ENCODE data around the gene SEZ6L2.

Gene SEZ6L2

DNA sequence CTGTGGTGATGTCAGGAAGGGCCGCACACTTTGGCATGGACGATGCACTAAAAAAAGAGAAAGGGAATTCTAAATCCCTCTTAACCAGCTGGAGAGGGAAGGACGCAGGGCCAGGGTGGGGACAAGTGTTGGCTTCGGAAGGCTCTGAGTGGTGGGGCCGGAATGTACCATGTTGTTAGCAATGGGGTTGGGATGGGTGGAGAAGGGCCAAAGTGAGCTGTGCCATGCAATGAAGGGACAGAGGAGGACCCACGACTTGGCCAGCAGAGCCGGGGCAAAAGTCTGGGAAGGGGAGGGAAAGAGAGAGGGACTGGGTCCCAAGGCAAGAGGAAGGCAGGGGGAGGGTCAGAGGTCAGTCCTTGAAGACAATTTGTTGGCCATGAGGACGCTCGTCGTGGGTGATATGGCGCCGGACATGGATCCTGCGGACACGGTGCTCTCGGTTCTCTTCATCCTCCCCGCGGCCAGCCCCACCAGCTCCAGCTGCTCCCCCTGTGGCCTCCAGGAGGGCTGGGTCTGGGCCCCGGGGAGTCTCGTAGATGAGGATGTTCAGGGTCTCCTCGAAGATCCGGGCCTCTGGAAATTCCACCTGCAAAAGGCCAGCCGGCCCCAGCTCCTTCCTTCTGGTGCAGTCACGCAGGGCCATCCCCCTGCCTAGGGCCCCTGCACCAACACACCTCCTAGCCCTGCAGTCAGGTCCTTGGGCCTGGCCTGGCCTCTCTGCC, 7.3 kb upstream of the SEZ6L2 start:
- DNase-seq (ENCODE audit: low spot score) (no peak), ATAC-seq (ENCODE audit: low read depth) (no peak)
- Histone ChIP-seq H3K9me3 (ENCODE audit: severe bottlenecking) (no peaks in the 10 kb centered on the region), H3K27me3 (ENCODE audit: insufficient read depth, poor library complexity, severe bottlenecking) (no peaks in the 10 kb centered on the region), H3K4me3 (ENCODE audit: severe bottlenecking) (no peak overlapping the region), H3K4me1 (ENCODE audit: insufficient read depth, poor library complexity, severe bottlenecking) (no peaks in the 10 kb centered on the region), H3K36me3 (ENCODE audit: low read depth) (no peaks in the 10 kb centered on the region), H3K27ac (ENCODE audit: poor library complexity, severe bottlenecking) (no peak overlapping the region)
- TF ChIP-seq, protein P1, sequence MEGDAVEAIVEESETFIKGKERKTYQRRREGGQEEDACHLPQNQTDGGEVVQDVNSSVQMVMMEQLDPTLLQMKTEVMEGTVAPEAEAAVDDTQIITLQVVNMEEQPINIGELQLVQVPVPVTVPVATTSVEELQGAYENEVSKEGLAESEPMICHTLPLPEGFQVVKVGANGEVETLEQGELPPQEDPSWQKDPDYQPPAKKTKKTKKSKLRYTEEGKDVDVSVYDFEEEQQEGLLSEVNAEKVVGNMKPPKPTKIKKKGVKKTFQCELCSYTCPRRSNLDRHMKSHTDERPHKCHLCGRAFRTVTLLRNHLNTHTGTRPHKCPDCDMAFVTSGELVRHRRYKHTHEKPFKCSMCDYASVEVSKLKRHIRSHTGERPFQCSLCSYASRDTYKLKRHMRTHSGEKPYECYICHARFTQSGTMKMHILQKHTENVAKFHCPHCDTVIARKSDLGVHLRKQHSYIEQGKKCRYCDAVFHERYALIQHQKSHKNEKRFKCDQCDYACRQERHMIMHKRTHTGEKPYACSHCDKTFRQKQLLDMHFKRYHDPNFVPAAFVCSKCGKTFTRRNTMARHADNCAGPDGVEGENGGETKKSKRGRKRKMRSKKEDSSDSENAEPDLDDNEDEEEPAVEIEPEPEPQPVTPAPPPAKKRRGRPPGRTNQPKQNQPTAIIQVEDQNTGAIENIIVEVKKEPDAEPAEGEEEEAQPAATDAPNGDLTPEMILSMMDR (IDR thresholded peaks at IDR 0.05; ENCODE audit: poor library complexity, severe bottlenecking): no peak

DNA sequence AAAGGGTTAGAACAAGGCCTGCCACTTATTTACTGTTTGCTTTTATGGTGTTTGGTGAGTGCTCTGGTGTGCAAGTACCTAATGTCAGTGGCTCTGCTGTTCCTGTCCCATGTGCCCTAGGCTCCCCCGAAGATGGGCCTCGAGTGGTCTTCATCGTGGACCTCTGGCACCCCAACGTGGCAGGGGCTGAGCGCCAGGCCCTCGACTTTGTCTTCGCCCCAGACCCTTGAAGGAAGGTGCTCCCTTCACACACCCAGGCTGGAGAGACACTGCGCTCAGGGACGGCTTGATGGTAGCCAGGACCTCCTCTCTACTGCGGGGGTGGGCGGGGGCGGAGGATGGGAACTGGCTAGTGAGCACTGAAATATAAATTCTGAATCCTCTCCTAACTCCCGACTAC, 6.3 kb upstream of the SEZ6L2 start:
- DNase-seq (ENCODE audit: low spot score) (no peak), ATAC-seq (ENCODE audit: low read depth) (no peak)
- H3K9me3 ChIP-seq (ENCODE audit: severe bottlenecking): no peaks in the 10 kb centered on the region
- no peak overlapping the region for H3K27ac ChIP-seq (ENCODE audit: poor library complexity, severe bottlenecking)
- no peaks in the 10 kb centered on the region for H3K27me3 ChIP-seq (ENCODE audit: insufficient read depth, poor library complexity, severe bottlenecking)
- no peak overlapping the region for H3K4me3 ChIP-seq (ENCODE audit: severe bottlenecking)
- TF ChIP-seq, protein P1 (IDR thresholded peaks at IDR 0.05; ENCODE audit: poor library complexity, severe bottlenecking): no peak
- no peaks in the 10 kb centered on the region for H3K36me3 ChIP-seq (ENCODE audit: low read depth)
- H3K4me1 ChIP-seq (ENCODE audit: insufficient read depth, poor library complexity, severe bottlenecking): no peaks in the 10 kb centered on the region

DNA sequence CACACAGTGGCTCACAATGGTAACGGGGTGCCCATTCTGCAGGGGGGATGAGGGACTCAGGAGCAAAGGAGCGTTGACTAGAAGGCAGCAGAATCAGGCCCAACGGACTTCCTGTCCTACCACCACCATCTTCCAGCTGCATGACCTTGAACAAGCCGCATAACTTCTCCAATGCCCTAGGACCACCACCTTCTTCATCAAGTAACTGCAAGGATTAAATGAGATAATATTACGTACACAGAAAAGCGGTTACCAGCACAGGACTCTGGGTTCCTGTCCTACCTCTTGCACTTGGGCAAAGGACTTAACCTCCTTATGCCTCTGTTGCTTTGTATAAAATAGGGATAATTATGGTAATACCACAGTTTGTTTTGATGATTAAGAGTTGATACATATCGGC, 5.6 kb upstream of the SEZ6L2 start:
- H3K4me3 ChIP-seq (ENCODE audit: severe bottlenecking): no peak overlapping the region
- no peaks in the 10 kb centered on the region for H3K9me3 ChIP-seq (ENCODE audit: severe bottlenecking)
- no peaks in the 10 kb centered on the region for H3K4me1 ChIP-seq (ENCODE audit: insufficient read depth, poor library complexity, severe bottlenecking)
- H3K27ac ChIP-seq (ENCODE audit: poor library complexity, severe bottlenecking): no peak overlapping the region
- H3K27me3 ChIP-seq (ENCODE audit: insufficient read depth, poor library complexity, severe bottlenecking): no peaks in the 10 kb centered on the region
- TF ChIP-seq, protein P1 (IDR thresholded peaks at IDR 0.05; ENCODE audit: poor library complexity, severe bottlenecking): no peak
- H3K36me3 ChIP-seq (ENCODE audit: low read depth): no peaks in the 10 kb centered on the region
- DNase-seq (ENCODE audit: low spot score) (no peak), ATAC-seq (ENCODE audit: low read depth) (no peak)

DNA sequence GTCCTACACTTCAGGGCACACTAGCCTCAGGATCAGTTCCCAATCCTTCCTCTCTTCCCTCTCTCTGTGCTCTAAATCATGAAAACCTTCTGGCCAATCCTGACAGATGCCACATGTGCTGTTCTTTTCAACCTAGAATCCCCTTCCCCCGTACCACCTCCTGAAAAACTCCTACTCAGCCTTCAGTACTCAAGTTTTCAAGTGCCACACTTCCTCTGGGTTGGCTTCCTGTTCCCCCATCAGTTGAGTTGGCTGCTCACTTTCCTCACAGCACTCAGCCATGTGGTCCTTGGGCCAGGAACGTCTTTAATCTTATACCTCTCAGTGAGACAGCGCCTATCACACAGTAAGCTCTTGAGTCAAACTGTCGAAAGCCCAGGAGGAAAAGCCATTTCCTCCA, 4.2 kb upstream of the SEZ6L2 start:
- no peak overlapping the region for H3K27ac ChIP-seq (ENCODE audit: poor library complexity, severe bottlenecking)
- H3K4me1 ChIP-seq (ENCODE audit: insufficient read depth, poor library complexity, severe bottlenecking): no peaks in the 10 kb centered on the region
- TF ChIP-seq, protein P1 (IDR thresholded peaks at IDR 0.05; ENCODE audit: poor library complexity, severe bottlenecking): no peak
- no peak for ATAC-seq (ENCODE audit: low read depth)
- no peak overlapping the region for H3K4me3 ChIP-seq (ENCODE audit: severe bottlenecking)
- no peaks in the 10 kb centered on the region for H3K36me3 ChIP-seq (ENCODE audit: low read depth)
- no peaks in the 10 kb centered on the region for H3K9me3 ChIP-seq (ENCODE audit: severe bottlenecking)
- no peak for DNase-seq (ENCODE audit: low spot score)
- H3K27me3 ChIP-seq (ENCODE audit: insufficient read depth, poor library complexity, severe bottlenecking): no peaks in the 10 kb centered on the region

DNA sequence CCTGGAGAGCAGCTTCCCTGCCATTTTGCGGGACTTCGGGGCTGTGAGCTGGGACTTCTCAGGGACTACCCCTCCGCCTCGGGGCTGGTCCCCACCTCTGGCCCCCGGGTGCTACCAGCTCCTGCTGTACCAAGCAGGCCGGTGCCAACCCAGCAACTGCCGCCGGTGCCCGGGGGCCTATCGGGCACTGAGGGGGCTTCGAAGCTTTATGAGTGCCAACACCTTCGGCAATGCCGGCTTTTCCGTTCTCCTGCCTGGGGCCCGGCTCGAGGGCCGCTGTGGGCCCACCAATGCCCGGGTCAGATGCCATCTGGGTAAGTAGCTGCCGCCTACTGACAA, 2.2 kb upstream of the SEZ6L2 start:
- Histone ChIP-seq H3K36me3 (ENCODE audit: low read depth) (no peaks in the 10 kb centered on the region), H3K27me3 (ENCODE audit: insufficient read depth, poor library complexity, severe bottlenecking) (no peaks in the 10 kb centered on the region), H3K4me1 (ENCODE audit: insufficient read depth, poor library complexity, severe bottlenecking) (no peaks in the 10 kb centered on the region), H3K27ac (ENCODE audit: poor library complexity, severe bottlenecking) (no peak overlapping the region), H3K9me3 (ENCODE audit: severe bottlenecking) (no peaks in the 10 kb centered on the region), H3K4me3 (ENCODE audit: severe bottlenecking) (no peak overlapping the region)
- ATAC-seq (ENCODE audit: low read depth) (no peak), DNase-seq (ENCODE audit: low spot score) (no peak)
- TF ChIP-seq, protein P1 (IDR thresholded peaks at IDR 0.05; ENCODE audit: poor library complexity, severe bottlenecking): no peak
